PC-3 (cell line): ENCODE results near the gene PDLIM1.

Source experiments
- CTCF ChIP-seq: fragments of 300-600 bp; sonication (generic); conservative IDR thresholded peaks from 2 replicates; pipeline ENCODE4 v1.5.1; 2017; ENCODE audit warnings: antibody characterized with exemption, low read depth, mild to moderate bottlenecking, low read length
- EZH2 ChIP-seq: fragments of 300-600 bp; sonication (generic); IDR thresholded peaks from one replicate; pipeline ENCODE4 v1.6.1; 2017; ENCODE audit warnings: antibody characterized with exemption, mild to moderate bottlenecking, low read length; ENCODE audit not compliant: unreplicated experiment

GRCh38 chr10:95253007-95253406 lies 37.8 kb downstream of the PDLIM1 start:
- TF ChIP-seq CTCF (no peak), EZH2 (no peak)
